Natural killer cell (primary cell): ENCODE data around the gene PRICKLE2. TPM values are rescaled to one million over a fixed set of nuclear protein-coding genes. Genes with fewer than 3 reads are reported as not detected.

Source experiments
- ATAC-seq, 3 donors: fragments of 150-1000 bp in 2 of 3; fragments of 200-7000 bp in 1 of 3; cut with Tn5 transposase; 1 replicate in 1 of 3; 2 replicates in 2 of 3; pipeline ENCODE4 v1.10.0; 2021; ENCODE audit warnings: mild to moderate bottlenecking in 2 of 3, moderate library complexity in 2 of 3
- DNase-seq, 2 donors: peaks; one replicate each; pipeline versions ENCODE4 v3.0.0 to v3.0.0-alpha.2; 2013 to 2021; ENCODE audit warnings: mixed read lengths in 1 of 2
- H3K27ac ChIP-seq: one replicate; pipeline ENCODE4 v1.5.1; 2013; ENCODE audit warnings: mild to moderate bottlenecking, low read length
- H3K27me3 ChIP-seq: one replicate; pipeline ENCODE4 v1.6.1; 2013; ENCODE audit warnings: low read length; ENCODE audit not compliant: control insufficient read depth, insufficient read depth
- H3K36me3 ChIP-seq: one replicate; pipeline ENCODE4 v1.6.1; 2013; ENCODE audit warnings: low read length; ENCODE audit not compliant: control insufficient read depth, insufficient read depth
- H3K4me1 ChIP-seq: one replicate; pipeline ENCODE4 v1.6.1; 2013; ENCODE audit warnings: low read length; ENCODE audit not compliant: control insufficient read depth, insufficient read depth
- H3K4me3 ChIP-seq: one replicate; pipeline ENCODE4 v1.5.1; 2013; ENCODE audit warnings: low read length
- H3K9me3 ChIP-seq: one replicate; pipeline ENCODE4 v1.6.1; 2013; ENCODE audit warnings: low read length; ENCODE audit not compliant: control insufficient read depth, insufficient read depth
- H3K27ac Mint-ChIP-seq, 2 donors: one replicate each; pipeline ENCODE4 v1.8.0; 2022; ENCODE audit warnings: mild to moderate bottlenecking in 2 of 2, mixed read lengths in 2 of 2, moderate library complexity in 1 of 2
- H3K27me3 Mint-ChIP-seq, 2 donors: one replicate each; pipeline ENCODE4 v1.8.0; 2022; ENCODE audit warnings: low read depth in 2 of 2, mixed read lengths in 2 of 2
- H3K36me3 Mint-ChIP-seq: one replicate; pipeline ENCODE4 v1.8.0; 2022; ENCODE audit warnings: mixed read lengths
- H3K4me1 Mint-ChIP-seq, 2 donors: one replicate each; pipeline ENCODE4 v1.8.0; 2022; ENCODE audit warnings: mixed read lengths in 2 of 2
- H3K4me3 Mint-ChIP-seq: one replicate; pipeline ENCODE4 v1.8.0; 2022; ENCODE audit warnings: mild to moderate bottlenecking, moderate library complexity, mixed read lengths
- H3K9me3 Mint-ChIP-seq, 2 donors: one replicate each; pipeline ENCODE4 v1.8.0; 2022; ENCODE audit warnings: mixed read lengths in 2 of 2
- CTCF ChIP-seq: fragments of 200-600 bp; IDR thresholded peaks from one replicate; pipeline ENCODE4 v1.8.0; 2022; ENCODE audit warnings: antibody characterized with exemption
- WGBS: methylation state at CpG from one replicate; pipeline ENCODE4 v1.1.7; 2013; ENCODE audit warnings: missing lambda C conversion rate; ENCODE audit not compliant: insufficient coverage; 5-methylcytosine and 5-hydroxymethylcytosine counted together
- intact Hi-C: fragments of 100-400 bp; cut with micrococcal nuclease; formaldehyde crosslinking; loops from one replicate; pipeline ENCODE4 v1.14.2; 2022
- total RNA-seq, 4 donors: library from RNA; stranded (reverse); fragments of 120-200 nt in 1 of 4; gene quantifications; one replicate each; pipeline versions ENCODE4 v1.2.3 to v1.2.4, GENCODE V29; 2013 to 2022

PRICKLE2 gene
- total RNA-seq, 3 donors from 2014 or later (not counting 1 experiment from before 2014, with no cell fraction given), result 0.07 to 3.3 (median 1.8) TPM

- H3K4me1 ChIP-seq, result no peaks in the 10 kb centered on the region
- Mint-ChIP-seq H3K9me3 (peaks cover 10 to 11% of the 10 kb centered on the region in 2 donors), H3K4me3 (no peak overlapping the region), H3K27ac (no peak overlapping the region), H3K27me3 (peaks cover 0 to 3% of the 10 kb centered on the region in 2 donors), H3K4me1 (no peaks in the 10 kb centered on the region), H3K36me3 (no peaks in the 10 kb centered on the region)
- no peak for DNase-seq
- H3K9me3 ChIP-seq, result no peaks in the 10 kb centered on the region
- intact Hi-C loops, result no loop called here
- no peaks in the 10 kb centered on the region for H3K27me3 ChIP-seq
- H3K4me3 ChIP-seq, result no peak overlapping the region
- H3K36me3 ChIP-seq, result no peaks in the 10 kb centered on the region
- no peak for TF ChIP-seq CTCF
- no peak overlapping the region for H3K27ac ChIP-seq
- ATAC-seq, result no peak
Observed at GRCh38 chr3:64114651-64115050, 110.6 kb downstream of the PRICKLE2 start.

GRCh38 chr3:64111872-64112271 lies 113.4 kb downstream of the PRICKLE2 start:
- Mint-ChIP-seq H3K4me1 (no peaks in the 10 kb centered on the region), H3K27me3 (peaks cover 0 to 3% of the 10 kb centered on the region in 2 donors), H3K27ac (no peak overlapping the region), H3K9me3 (peaks cover 7 to 8% of the 10 kb centered on the region in 2 donors), H3K36me3 (no peaks in the 10 kb centered on the region), H3K4me3 (no peak overlapping the region)
- H3K4me3 ChIP-seq, result no peak overlapping the region
- no peak overlapping the region for H3K27ac ChIP-seq
- no peaks in the 10 kb centered on the region for H3K27me3 ChIP-seq
- DNase-seq (no peak), ATAC-seq (no peak)
- H3K9me3 ChIP-seq, result no peaks in the 10 kb centered on the region
- intact Hi-C loops, result no loop called here
- TF ChIP-seq CTCF, result no peak
- no peaks in the 10 kb centered on the region for H3K4me1 ChIP-seq
- H3K36me3 ChIP-seq, result no peaks in the 10 kb centered on the region
- 61% methylated on average over 2 of the region's 2 CpGs for WGBS

- no peaks in the 10 kb centered on the region for H3K4me1 Mint-ChIP-seq
- H3K9me3 Mint-ChIP-seq, result peaks cover 7 to 8% of the 10 kb centered on the region in 2 donors
- no peaks in the 10 kb centered on the region for H3K36me3 Mint-ChIP-seq
- H3K4me3 Mint-ChIP-seq, result no peak overlapping the region
- no peak for TF ChIP-seq CTCF
- intact Hi-C loops, result no loop called here
- Histone ChIP-seq H3K4me3 (no peak overlapping the region), H3K36me3 (no peaks in the 10 kb centered on the region), H3K27ac (no peak overlapping the region), H3K4me1 (no peaks in the 10 kb centered on the region), H3K9me3 (no peaks in the 10 kb centered on the region), H3K27me3 (no peaks in the 10 kb centered on the region)
- no peak overlapping the region for H3K27ac Mint-ChIP-seq
- ATAC-seq, result no peak
- no peak for DNase-seq
- WGBS, result no CpG with 5 or more reads among the region's 2 CpGs
- peaks cover 0 to 3% of the 10 kb centered on the region in 2 donors for H3K27me3 Mint-ChIP-seq
Observed at GRCh38 chr3:64111083-64111482, 114.2 kb downstream of the PRICKLE2 start.

GRCh38 chr3:64110071-64110470 lies 115.2 kb downstream of the PRICKLE2 start:
- H3K27ac Mint-ChIP-seq, result no peak overlapping the region
- WGBS, result 40% methylated on average over 1 of the region's 1 CpG
- no peak for ATAC-seq

More at GRCh38 chr3:64110071-64110470, 115.2 kb downstream of the PRICKLE2 start:
- no peaks in the 10 kb centered on the region for H3K4me1 Mint-ChIP-seq
- no peak for DNase-seq
- H3K9me3 Mint-ChIP-seq, result peaks cover 5% of the 10 kb centered on the region in 2 donors
- H3K9me3 ChIP-seq, result no peaks in the 10 kb centered on the region
- H3K4me3 Mint-ChIP-seq, result no peak overlapping the region
- no peak overlapping the region for H3K27ac ChIP-seq
- no peaks in the 10 kb centered on the region for H3K36me3 Mint-ChIP-seq
- TF ChIP-seq CTCF, result no peak
- no peaks in the 10 kb centered on the region for H3K4me1 ChIP-seq
- H3K27me3 Mint-ChIP-seq, result peaks cover 0 to 3% of the 10 kb centered on the region in 2 donors
- intact Hi-C loops, result no loop called here
- no peak overlapping the region for H3K4me3 ChIP-seq
- H3K36me3 ChIP-seq, result no peaks in the 10 kb centered on the region
- H3K27me3 ChIP-seq, result no peaks in the 10 kb centered on the region
